Prostate gland (tissue), 2 donors: Measurements from ENCODE around the gene ZSCAN30. TPM values are rescaled to one million over a fixed set of nuclear protein-coding genes. Genes with fewer than 3 reads are reported as not detected.

ENCODE experiments used
- DNase-seq: peaks from one replicate; pipeline ENCODE4 v3.0.0-alpha.2; 2019; ENCODE audit warnings: low spot score
- H3K27ac ChIP-seq, 2 donors: fragments of 200-600 bp; sonication (generic); 2 replicates each; pipeline ENCODE4 v1.5.1; 2017 to 2019
- H3K27me3 ChIP-seq: fragments of 200-600 bp; sonication (generic); replicated peaks from 2 replicates; pipeline ENCODE4 v1.5.1; 2019; ENCODE audit not compliant: insufficient read depth
- H3K36me3 ChIP-seq, 2 donors: fragments of 200-600 bp; sonication (generic); 1 replicate in 1 of 2; 2 replicates in 1 of 2; pipeline versions ENCODE4 v1.5.1 to v1.8.1; 2017 to 2019
- H3K4me1 ChIP-seq: fragments of 200-600 bp; sonication (generic); replicated peaks from 2 replicates; pipeline ENCODE4 v1.5.1; 2019
- H3K4me3 ChIP-seq, 2 donors: fragments of 200-600 bp; sonication (generic); 2 replicates each; pipeline ENCODE4 v1.5.1; 2017 to 2019
- H3K9me3 ChIP-seq: fragments of 200-600 bp; sonication (generic); 2 replicates; pipeline ENCODE4 v1.5.1; 2017
- POLR2A ChIP-seq: fragments of 450-650 bp; IDR thresholded peaks from one replicate; pipeline ENCODE4 v1.6.1; 2016; ENCODE audit warnings: antibody characterized with exemption, mild to moderate bottlenecking
- POLR2AphosphoS5 ChIP-seq: sonication (generic); formaldehyde crosslinking; IDR thresholded peaks from one replicate; pipeline ENCODE4 v1.6.1; 2017; ENCODE audit warnings: antibody characterized with exemption
- WGBS: methylation state at CpG from one replicate; pipeline ENCODE4 v1.1.5; 2018; 5-methylcytosine and 5-hydroxymethylcytosine counted together
- intact Hi-C: fragments of 100-400 bp; cut with DNase I; formaldehyde crosslinking; loops from one replicate; pipeline ENCODE4 v1.14.2; 2022
- total RNA-seq, 2 donors: library from RNA; depleted of rRNA; stranded (reverse); fragments of >200 nt; gene quantifications; one replicate each; pipeline ENCODE4 v1.1.0, GENCODE V29; 2016
- TF ChIP-seq, protein P1 (sequence below), 4 experiments: fragments of 200-600 bp in 2 of 4; fragments of 450-650 bp in 2 of 4; sonication (generic) in 2 of 4; IDR thresholded peaks; 1 replicate in 3 of 4; 2 replicates in 1 of 4; pipeline ENCODE4 v1.5.1; 2016 to 2019; ENCODE audit warnings: antibody characterized with exemption in 4 of 4, mild to moderate bottlenecking in 2 of 4, moderate library complexity in 2 of 4

ZSCAN30 gene
- total RNA-seq, 2 donors from 2014 or later: 18.3 to 21.3 TPM

DNA sequence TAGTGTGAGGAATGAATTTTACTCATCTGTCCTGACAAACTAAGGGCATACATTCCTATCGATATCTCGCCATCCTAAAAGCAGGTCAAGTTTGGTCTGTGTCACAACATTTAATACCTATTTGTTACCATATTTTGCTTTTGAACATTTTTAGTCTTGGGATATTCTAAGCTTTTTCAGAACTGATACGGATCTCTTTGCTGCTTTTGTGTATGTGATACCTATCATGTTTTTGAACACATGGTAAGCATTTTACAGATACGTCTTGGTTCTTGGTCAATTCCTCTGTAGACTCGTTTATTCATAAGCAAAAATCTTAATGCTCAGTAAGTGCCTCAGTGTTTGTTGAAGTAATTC is 48.6 kb downstream of the ZSCAN30 start:
- WGBS: 1% methylated on average over 5 of the region's 5 CpGs
- H3K4me1 ChIP-seq: no peaks in the 10 kb centered on the region
- no peak for DNase-seq
- no peaks in the 10 kb centered on the region for H3K27me3 ChIP-seq
- intact Hi-C loops: loop anchor here (1.0 kb wide), 1 partner anchor 103 kb away; the partner anchor contains the start of gene ZNF24
- TF ChIP-seq POLR2AphosphoS5 (no peak), POLR2A (no peak)
- TF ChIP-seq, protein P1, sequence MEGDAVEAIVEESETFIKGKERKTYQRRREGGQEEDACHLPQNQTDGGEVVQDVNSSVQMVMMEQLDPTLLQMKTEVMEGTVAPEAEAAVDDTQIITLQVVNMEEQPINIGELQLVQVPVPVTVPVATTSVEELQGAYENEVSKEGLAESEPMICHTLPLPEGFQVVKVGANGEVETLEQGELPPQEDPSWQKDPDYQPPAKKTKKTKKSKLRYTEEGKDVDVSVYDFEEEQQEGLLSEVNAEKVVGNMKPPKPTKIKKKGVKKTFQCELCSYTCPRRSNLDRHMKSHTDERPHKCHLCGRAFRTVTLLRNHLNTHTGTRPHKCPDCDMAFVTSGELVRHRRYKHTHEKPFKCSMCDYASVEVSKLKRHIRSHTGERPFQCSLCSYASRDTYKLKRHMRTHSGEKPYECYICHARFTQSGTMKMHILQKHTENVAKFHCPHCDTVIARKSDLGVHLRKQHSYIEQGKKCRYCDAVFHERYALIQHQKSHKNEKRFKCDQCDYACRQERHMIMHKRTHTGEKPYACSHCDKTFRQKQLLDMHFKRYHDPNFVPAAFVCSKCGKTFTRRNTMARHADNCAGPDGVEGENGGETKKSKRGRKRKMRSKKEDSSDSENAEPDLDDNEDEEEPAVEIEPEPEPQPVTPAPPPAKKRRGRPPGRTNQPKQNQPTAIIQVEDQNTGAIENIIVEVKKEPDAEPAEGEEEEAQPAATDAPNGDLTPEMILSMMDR (IDR thresholded peaks at IDR 0.05): no peak
- H3K4me3 ChIP-seq: peak overlapping the region; percentile 77 to 78
- peaks cover 9% of the 10 kb centered on the region in 2 donors for H3K36me3 ChIP-seq
- H3K9me3 ChIP-seq: no peaks in the 10 kb centered on the region
- H3K27ac ChIP-seq: peak overlapping the region; percentile 92 to 96

DNA sequence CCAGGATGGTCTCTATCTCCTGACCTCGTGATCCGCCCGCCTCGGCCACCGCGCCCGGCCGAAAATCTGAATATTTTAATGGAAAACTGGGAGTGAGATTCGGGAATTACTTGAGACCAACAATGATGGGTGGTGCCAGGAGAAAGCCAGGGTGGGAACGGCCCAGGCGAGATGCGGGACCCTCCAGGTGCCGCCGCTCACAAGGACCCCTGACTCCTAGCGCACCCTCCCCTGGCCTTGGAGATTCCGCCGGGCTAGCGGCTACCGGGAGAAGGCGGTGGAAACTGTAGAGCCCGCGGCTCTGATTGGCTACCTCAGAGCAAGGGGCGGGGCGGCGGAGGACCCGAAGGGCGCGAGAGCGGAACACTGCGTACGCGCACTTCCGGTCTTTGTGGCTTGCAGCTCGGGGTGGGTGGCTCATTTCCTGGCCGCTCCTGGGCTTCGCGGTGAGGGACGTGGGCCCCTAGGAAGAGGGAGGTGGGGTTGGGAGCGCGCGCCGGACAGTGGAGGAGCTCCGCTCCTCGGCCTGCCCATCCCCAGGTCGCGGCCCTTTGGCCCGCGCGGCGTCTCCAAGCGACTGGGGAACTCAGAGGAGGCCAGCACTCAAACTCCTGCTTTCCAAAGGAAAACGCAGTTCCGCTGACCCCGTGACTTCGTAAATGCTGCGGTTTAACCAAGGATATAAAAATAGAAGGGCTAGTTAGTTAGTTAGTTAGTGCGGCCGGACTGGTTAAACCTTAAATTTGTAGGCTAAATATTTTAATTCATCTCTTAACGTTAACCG is 49.2 kb downstream of the ZSCAN30 start, which contains the start of gene ZNF397:
ZNF397 (plus strand) TSS at position 371 of the 784 bp plus-strand sequence. CDS start 1,437 bp downstream, outside the sequence.
- intact Hi-C loops: loop anchor here (1.0 kb wide), 1 partner anchor 103 kb away; the partner anchor contains the start of gene ZNF24
- DNase-seq: peak; percentile 97
- Histone ChIP-seq H3K9me3 (no peaks in the 10 kb centered on the region), H3K27me3 (no peaks in the 10 kb centered on the region), H3K36me3 (peaks cover 5 to 9% of the 10 kb centered on the region in 2 donors), H3K4me3 (peak within 1 kb of the TSS; percentile 77 to 78), H3K27ac (peak within 1 kb of the TSS; percentile 92 to 96), H3K4me1 (no peaks in the 10 kb centered on the region)
- TF ChIP-seq, protein P1 (IDR thresholded peaks at IDR 0.05): peak in 1 of 4 experiments; percentile 14
- TF ChIP-seq POLR2AphosphoS5: peak; percentile 96
- peak; percentile 93 for TF ChIP-seq POLR2A
- under 1% methylated on average over 60 of the region's 60 CpGs for WGBS

DNA sequence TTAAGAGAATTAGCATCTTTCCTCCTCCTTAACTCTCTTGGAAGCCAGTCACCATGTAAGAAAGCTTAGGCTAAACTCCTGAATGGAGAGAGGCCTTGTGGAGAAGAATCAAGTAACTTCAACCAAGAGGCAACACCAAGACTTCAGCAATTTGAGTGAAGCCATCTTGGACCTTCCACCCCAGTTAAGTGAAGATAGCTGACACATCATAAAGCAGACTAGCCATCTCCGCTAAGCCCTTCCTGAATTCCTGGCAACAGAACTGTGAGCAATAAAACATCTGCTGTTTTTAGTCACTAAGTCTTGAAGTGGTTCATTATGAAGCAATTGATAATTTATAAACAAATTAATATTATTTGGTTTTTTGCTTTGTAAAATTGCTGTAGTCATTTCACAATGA is 50.7 kb downstream of the ZSCAN30 start:
- no peak for DNase-seq
- Histone ChIP-seq H3K4me1 (no peaks in the 10 kb centered on the region), H3K27me3 (no peaks in the 10 kb centered on the region), H3K9me3 (no peaks in the 10 kb centered on the region), H3K4me3 (no peak overlapping the region), H3K27ac (no peak overlapping the region), H3K36me3 (peaks cover 0 to 5% of the 10 kb centered on the region in 2 donors)
- TF ChIP-seq, protein P1 (IDR thresholded peaks at IDR 0.05): no peak
- no peak for TF ChIP-seq POLR2A
- no peak for TF ChIP-seq POLR2AphosphoS5
- intact Hi-C loops: loop anchor here (5.0 to 10.0 kb wide), 2 partner anchors 207 to 235 kb away; no protein-coding TSS in a partner anchor
- WGBS: 92% methylated on average over 1 of the region's 1 CpG

DNA sequence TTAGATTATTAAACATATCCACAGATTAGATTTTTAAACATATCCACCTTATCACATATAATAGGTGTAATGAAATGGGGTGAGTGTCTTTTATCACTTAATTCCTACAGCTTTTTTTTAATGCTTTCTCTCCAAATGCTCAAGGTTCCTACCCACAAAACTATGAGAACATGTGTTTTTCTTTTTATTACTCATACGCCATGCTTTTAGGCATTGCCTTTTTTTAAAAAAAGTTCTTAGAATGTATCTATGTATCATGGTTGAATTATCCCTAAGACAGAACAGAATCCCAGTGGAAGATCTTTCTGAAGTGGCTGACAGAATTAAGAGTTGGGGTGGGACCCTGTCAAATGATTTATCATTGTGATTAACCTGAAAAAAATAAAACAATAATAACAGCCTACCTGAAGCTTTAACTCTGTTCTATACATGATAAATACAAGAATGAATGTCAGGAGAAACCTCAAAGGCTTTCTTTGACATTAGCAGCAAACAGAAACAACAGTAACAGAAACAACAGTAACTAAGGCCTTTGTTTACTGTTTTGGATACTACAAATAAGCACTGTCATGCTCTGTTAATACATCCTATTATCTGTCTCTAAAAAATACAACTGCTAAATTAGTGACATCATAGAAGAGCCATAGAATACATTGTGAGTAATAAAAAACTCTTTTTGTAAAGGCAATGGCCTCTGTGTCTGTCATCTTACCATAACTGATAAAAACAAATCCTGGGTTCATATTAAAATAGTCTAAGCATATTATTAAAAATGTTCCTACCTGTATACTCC is 53.3 kb downstream of the ZSCAN30 start:
- H3K27ac ChIP-seq: no peak overlapping the region
- H3K9me3 ChIP-seq: no peaks in the 10 kb centered on the region
- DNase-seq: no peak
- TF ChIP-seq POLR2A: no peak
- TF ChIP-seq POLR2AphosphoS5: no peak
- TF ChIP-seq, protein P1 (IDR thresholded peaks at IDR 0.05): no peak
- H3K27me3 ChIP-seq: no peaks in the 10 kb centered on the region
- no peaks in the 10 kb centered on the region for H3K4me1 ChIP-seq
- WGBS: 89% methylated on average over 1 of the region's 1 CpG
- H3K36me3 ChIP-seq: no peaks in the 10 kb centered on the region
- H3K4me3 ChIP-seq: no peak overlapping the region
- intact Hi-C loops: loop anchor here (5.0 to 10.0 kb wide), 2 partner anchors 204 to 232 kb away; no protein-coding TSS in a partner anchor
